WERI-Rb-1 (cell line): ENCODE measurements around the gene FOXF1.

Experiments
- DNase-seq: peaks from one replicate; pipeline ENCODE4 v3.0.0-alpha.2; 2020
- H3K27ac ChIP-seq: fragments of 250-450 bp; sonication (Bioruptor Pico); 2 replicates; pipeline ENCODE4 v1.5.1; 2020; ENCODE audit warnings: mild to moderate bottlenecking, moderate library complexity
- H3K27me3 ChIP-seq: fragments of 250-450 bp; sonication (Bioruptor Pico); 2 replicates; pipeline ENCODE4 v1.5.1; 2021; ENCODE audit warnings: mild to moderate bottlenecking, low read depth, moderate library complexity; ENCODE audit not compliant: insufficient read depth, severe bottlenecking
- H3K36me3 ChIP-seq: fragments of 250-450 bp; sonication (Bioruptor Pico); 2 replicates; pipeline ENCODE4 v1.5.1; 2020; ENCODE audit warnings: mild to moderate bottlenecking, moderate library complexity
- H3K4me3 ChIP-seq: 2 replicates; pipeline ENCODE4 v1.5.1; 2011; ENCODE audit warnings: low read depth, mild to moderate bottlenecking, control low read depth, low read length
- H3K9me3 ChIP-seq: fragments of 250-450 bp; sonication (Bioruptor Pico); 2 replicates; pipeline ENCODE4 v1.5.1; 2021; ENCODE audit warnings: mild to moderate bottlenecking, moderate library complexity; ENCODE audit not compliant: severe bottlenecking
- CTCF ChIP-seq: IDR thresholded peaks from 2 replicates; pipeline ENCODE4 v1.5.1; 2011; ENCODE audit warnings: low read depth, mild to moderate bottlenecking, control low read depth, inconsistent platforms, low read length

The FOXF1 gene

GRCh38 chr16:86510465-86511261 lies at the start of gene FOXF1:
TSS of gene FOXF1 (plus strand) at chr16:86510527. CDS start at chr16:86510570, 43 bp downstream.
- H3K27ac ChIP-seq, result no peak within 1 kb of the TSS
- H3K27me3 ChIP-seq, result peaks cover 80% of the 10 kb centered on the region
- no peaks in the 10 kb centered on the region for H3K36me3 ChIP-seq
- TF ChIP-seq CTCF, result no peak
- no peak for DNase-seq
- peak within 1 kb of the TSS; percentile 34 for H3K4me3 ChIP-seq
- H3K9me3 ChIP-seq, result no peaks in the 10 kb centered on the region

- Histone ChIP-seq H3K27ac (no peak overlapping the region), H3K9me3 (no peaks in the 10 kb centered on the region), H3K27me3 (no peaks in the 10 kb centered on the region), H3K4me3 (no peak overlapping the region), H3K36me3 (no peaks in the 10 kb centered on the region)
- no peak for DNase-seq
- TF ChIP-seq CTCF, result no peak
Measured at GRCh38 chr16:86461037-86461436, 49.3 kb upstream of the FOXF1 start.

- no peaks in the 10 kb centered on the region for H3K36me3 ChIP-seq
- H3K27me3 ChIP-seq, result no peaks in the 10 kb centered on the region
- no peak overlapping the region for H3K27ac ChIP-seq
- no peak for TF ChIP-seq CTCF
- H3K9me3 ChIP-seq, result no peaks in the 10 kb centered on the region
- no peak overlapping the region for H3K4me3 ChIP-seq
- no peak for DNase-seq
Measured at GRCh38 chr16:86462334-86463084, 47.8 kb upstream of the FOXF1 start.

- H3K27me3 ChIP-seq, result no peaks in the 10 kb centered on the region
- no peak for DNase-seq
- no peaks in the 10 kb centered on the region for H3K36me3 ChIP-seq
- H3K27ac ChIP-seq, result no peak overlapping the region
- TF ChIP-seq CTCF, result no peak
- no peaks in the 10 kb centered on the region for H3K9me3 ChIP-seq
- H3K4me3 ChIP-seq, result no peak overlapping the region
Measured at GRCh38 chr16:86464044-86464443, 46.3 kb upstream of the FOXF1 start.

GRCh38 chr16:86465434-86465833 lies 44.9 kb upstream of the FOXF1 start:
- Histone ChIP-seq H3K27me3 (no peaks in the 10 kb centered on the region), H3K36me3 (no peaks in the 10 kb centered on the region), H3K27ac (no peak overlapping the region), H3K4me3 (no peak overlapping the region), H3K9me3 (no peaks in the 10 kb centered on the region)
- TF ChIP-seq CTCF, result no peak
- DNase-seq, result no peak
